Upper lobe of left lung (tissue), 6 donors: Measurements from ENCODE around the gene COL8A2. TPM values are rescaled to one million over a fixed set of nuclear protein-coding genes. Genes with fewer than 3 reads are reported as not detected.
A peak's percentile ranks its signal among the peaks of the same experiment; 100 is the strongest.

Experiments used
- ATAC-seq, 2 donors: fragments of 200-7000 bp; cut with Tn5 transposase; one replicate each; pipeline ENCODE4 v1.9.1; 2022; ENCODE audit warnings: mild to moderate bottlenecking in 2 of 2, moderate library complexity in 2 of 2; ENCODE audit not compliant: low FRiP score in 2 of 2
- DNase-seq, 2 donors: peaks; one replicate each; pipeline ENCODE4 v3.0.0-alpha.2; 2019 to 2020
- H3K27ac ChIP-seq, 4 donors: fragments of 200-600 bp; sonication (generic); one replicate each; pipeline ENCODE4 v1.5.1; 2016 to 2019
- H3K27me3 ChIP-seq, 4 donors: fragments of 200-600 bp; sonication (generic); one replicate each; pipeline ENCODE4 v1.5.1; 2017 to 2019
- H3K36me3 ChIP-seq, 4 donors: fragments of 200-600 bp; sonication (generic); one replicate each; pipeline ENCODE4 v1.5.1; 2016 to 2019
- H3K4me1 ChIP-seq, 4 donors: fragments of 200-600 bp; sonication (generic); one replicate each; pipeline ENCODE4 v1.5.1; 2018 to 2019
- H3K4me3 ChIP-seq, 4 donors: fragments of 200-600 bp; sonication (generic); one replicate each; pipeline ENCODE4 v1.5.1; 2017 to 2019; ENCODE audit warnings: mild to moderate bottlenecking in 2 of 4, moderate library complexity in 1 of 4
- H3K9me3 ChIP-seq, 4 donors: fragments of 200-600 bp; sonication (generic); one replicate each; pipeline ENCODE4 v1.5.1; 2018 to 2019
- EP300 ChIP-seq, 4 donors: sonication (generic); formaldehyde crosslinking; IDR thresholded peaks; one replicate each; pipeline ENCODE4 v1.5.1; 2017; ENCODE audit warnings: antibody characterized with exemption in 4 of 4, control low read depth in 2 of 4
- POLR2A ChIP-seq, 4 donors: fragments of 450-650 bp; IDR thresholded peaks; one replicate each; pipeline ENCODE4 v1.5.1; 2016 to 2017; ENCODE audit warnings: antibody characterized with exemption in 4 of 4, mild to moderate bottlenecking in 2 of 4
- POLR2AphosphoS5 ChIP-seq, 2 donors: sonication (generic); formaldehyde crosslinking; IDR thresholded peaks; one replicate each; pipeline ENCODE4 v1.5.1; 2017; ENCODE audit warnings: antibody characterized with exemption in 2 of 2
- WGBS, 2 donors: methylation state at CpG; one replicate each; pipeline ENCODE4 v1.1.5; 2017 to 2018; 5-methylcytosine and 5-hydroxymethylcytosine counted together
- total RNA-seq, 6 donors: library from RNA; depleted of rRNA in 4 of 6; stranded (reverse); fragments of >200 nt in 4 of 6; gene quantifications; one replicate each; pipeline versions ENCODE4 v1.1.0 to v1.2.1, GENCODE V29; 2016 to 2021
- TF ChIP-seq, protein P1 (sequence below), 6 experiments: fragments of 450-650 bp in 4 of 6; fragments of 200-600 bp in 2 of 6; sonication (generic) in 2 of 6; IDR thresholded peaks; one replicate each; pipeline ENCODE4 v1.5.1; 2016 to 2019; ENCODE audit warnings: antibody characterized with exemption in 6 of 6
- donor health status: DM: no; HTN: no; CAD: no; lungs with moderate emphysema.
- donor health status: DM: no; HTN: yes; CAD: no; lungs with severe emphysema.

Gene COL8A2
- total RNA-seq, 6 donors from 2014 or later, result 2.5 to 20.8 (median 11.4) TPM

DNA sequence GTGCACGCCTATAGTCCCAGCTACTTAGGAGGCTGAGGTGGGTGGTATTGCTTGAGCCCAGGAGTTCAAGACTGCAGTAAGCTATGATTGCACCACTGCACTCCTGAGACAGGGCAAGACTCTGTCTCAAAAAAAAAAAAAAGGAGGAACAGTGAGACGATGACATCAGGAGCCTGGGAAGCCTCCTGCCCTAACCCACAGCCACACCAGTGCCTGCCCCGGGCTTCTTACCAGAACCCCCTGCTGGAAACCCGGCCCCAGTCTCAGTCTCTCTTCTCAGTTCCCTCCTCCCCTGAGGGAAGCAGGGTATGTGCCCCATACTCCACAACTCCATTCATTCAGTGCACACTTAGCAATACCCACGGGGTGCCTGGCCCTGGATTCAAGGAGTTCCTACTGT is 9.1 kb downstream of the COL8A2 start:
- TF ChIP-seq POLR2A (IDR thresholded peaks at IDR 0.05) (no peak), POLR2AphosphoS5 (IDR thresholded peaks at IDR 0.05) (no peak), EP300 (IDR thresholded peaks at IDR 0.05) (no peak)
- TF ChIP-seq, protein P1, sequence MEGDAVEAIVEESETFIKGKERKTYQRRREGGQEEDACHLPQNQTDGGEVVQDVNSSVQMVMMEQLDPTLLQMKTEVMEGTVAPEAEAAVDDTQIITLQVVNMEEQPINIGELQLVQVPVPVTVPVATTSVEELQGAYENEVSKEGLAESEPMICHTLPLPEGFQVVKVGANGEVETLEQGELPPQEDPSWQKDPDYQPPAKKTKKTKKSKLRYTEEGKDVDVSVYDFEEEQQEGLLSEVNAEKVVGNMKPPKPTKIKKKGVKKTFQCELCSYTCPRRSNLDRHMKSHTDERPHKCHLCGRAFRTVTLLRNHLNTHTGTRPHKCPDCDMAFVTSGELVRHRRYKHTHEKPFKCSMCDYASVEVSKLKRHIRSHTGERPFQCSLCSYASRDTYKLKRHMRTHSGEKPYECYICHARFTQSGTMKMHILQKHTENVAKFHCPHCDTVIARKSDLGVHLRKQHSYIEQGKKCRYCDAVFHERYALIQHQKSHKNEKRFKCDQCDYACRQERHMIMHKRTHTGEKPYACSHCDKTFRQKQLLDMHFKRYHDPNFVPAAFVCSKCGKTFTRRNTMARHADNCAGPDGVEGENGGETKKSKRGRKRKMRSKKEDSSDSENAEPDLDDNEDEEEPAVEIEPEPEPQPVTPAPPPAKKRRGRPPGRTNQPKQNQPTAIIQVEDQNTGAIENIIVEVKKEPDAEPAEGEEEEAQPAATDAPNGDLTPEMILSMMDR (IDR thresholded peaks at IDR 0.05), result no peak
- Histone ChIP-seq H3K27ac (no peak overlapping the region), H3K4me1 (peaks cover 5 to 20% (median 12%) of the 10 kb centered on the region in 4 donors)

DNA sequence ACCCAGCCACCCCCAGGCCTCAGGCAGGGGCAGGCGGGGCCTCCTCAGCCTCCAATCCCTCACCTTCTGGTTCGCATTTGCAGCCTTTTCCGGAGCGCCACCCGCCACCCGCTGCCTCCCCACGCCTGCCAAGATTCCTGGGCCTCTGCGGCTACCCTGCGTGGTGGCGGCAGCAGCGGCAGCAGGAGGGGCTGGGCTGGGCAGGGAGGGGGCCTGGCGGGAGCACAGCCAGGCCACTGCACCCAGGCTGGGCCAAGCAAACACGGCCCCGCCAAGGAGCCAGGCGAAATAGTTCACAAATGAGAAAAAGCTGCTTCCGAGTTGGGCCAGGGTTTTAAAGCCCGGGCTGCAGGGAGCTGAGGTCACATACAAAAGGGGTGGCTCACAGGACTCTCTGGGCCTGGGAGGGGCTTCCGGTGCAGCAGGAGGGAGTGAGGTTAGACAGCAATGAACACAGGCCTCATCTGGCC is 9.8 kb downstream of the COL8A2 start:
- DNase-seq (peak in 1 of 2 donors; percentile 87), ATAC-seq (peak in 1 of 2 donors; percentile 78)
- Histone ChIP-seq H3K4me3 (no peak overlapping the region), H3K36me3 (no peaks in the 10 kb centered on the region), H3K9me3 (no peaks in the 10 kb centered on the region), H3K4me1 (peaks cover 5 to 20% (median 12%) of the 10 kb centered on the region in 4 donors), H3K27ac (peak overlapping the region in 3 of 4 donors; percentile 30 to 49 (median 31)), H3K27me3 (no peaks in the 10 kb centered on the region)
- TF ChIP-seq EP300 (IDR thresholded peaks at IDR 0.05) (no peak), POLR2AphosphoS5 (IDR thresholded peaks at IDR 0.05) (no peak), POLR2A (IDR thresholded peaks at IDR 0.05) (no peak)
- TF ChIP-seq, protein P1 (IDR thresholded peaks at IDR 0.05), result no peak
- WGBS, 2 donors, result 63 to 65% methylated on average over 6 to 18 of the region's 18 CpGs

More for the DNA sequence above, 9.1 kb downstream of the COL8A2 start:
- Histone ChIP-seq H3K9me3 (no peaks in the 10 kb centered on the region), H3K4me3 (no peak overlapping the region), H3K36me3 (no peaks in the 10 kb centered on the region), H3K27me3 (no peaks in the 10 kb centered on the region)
- 61 to 62% methylated on average over 5 of the region's 5 CpGs for WGBS, 2 donors
- ATAC-seq, result peak in 1 of 2 donors; percentile 76
- no peak for DNase-seq

DNA sequence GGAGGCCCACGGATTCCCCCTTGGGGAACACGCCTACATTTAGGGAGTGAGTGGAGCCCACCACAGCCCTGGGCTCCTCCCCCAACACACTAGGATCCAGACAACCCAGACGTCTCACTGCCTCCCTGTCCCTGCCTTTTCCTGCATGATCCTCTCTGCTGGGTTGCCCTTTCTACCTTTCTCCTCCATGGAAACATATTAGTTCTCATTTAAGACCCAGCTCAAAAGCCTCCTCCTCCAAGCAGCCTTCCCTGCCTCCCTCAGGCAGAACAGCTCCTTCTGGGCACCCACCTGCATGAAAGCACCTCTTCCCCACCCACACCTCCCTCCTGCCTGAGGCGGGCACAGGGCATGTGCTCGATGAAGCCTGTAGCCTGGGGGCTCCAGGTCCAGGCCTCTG is 10.7 kb downstream of the COL8A2 start:
- ATAC-seq (no peak), DNase-seq (no peak)
- 64 to 78% methylated on average over 5 of the region's 5 CpGs for WGBS, 2 donors
- Histone ChIP-seq H3K27ac (no peak overlapping the region), H3K27me3 (no peaks in the 10 kb centered on the region), H3K9me3 (no peaks in the 10 kb centered on the region), H3K4me1 (peaks cover 3 to 16% (median 9%) of the 10 kb centered on the region in 4 donors), H3K4me3 (no peak overlapping the region), H3K36me3 (no peaks in the 10 kb centered on the region)
- TF ChIP-seq, protein P1 (IDR thresholded peaks at IDR 0.05), result no peak
- TF ChIP-seq POLR2A (IDR thresholded peaks at IDR 0.05) (no peak), POLR2AphosphoS5 (IDR thresholded peaks at IDR 0.05) (no peak), EP300 (IDR thresholded peaks at IDR 0.05) (no peak)

DNA sequence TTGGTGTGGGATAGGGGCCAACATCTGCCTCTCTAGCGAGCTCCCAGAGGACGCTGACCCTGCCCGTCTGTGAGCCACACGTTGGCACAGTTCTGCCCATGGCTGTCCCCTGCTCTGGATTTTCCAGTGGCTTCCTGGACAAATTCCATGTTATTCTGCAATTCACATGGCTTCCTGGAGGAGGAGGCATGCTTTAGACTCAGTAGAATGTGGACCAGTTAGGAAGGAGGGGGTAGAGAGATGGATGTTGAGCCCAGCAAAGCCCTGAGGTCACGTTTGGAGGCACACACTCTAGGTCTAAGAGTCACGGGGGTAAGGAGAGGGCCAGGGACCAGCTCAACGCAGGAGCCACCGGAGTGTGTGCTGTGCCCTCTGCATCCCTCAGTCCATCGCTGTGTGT is 12.2 kb downstream of the COL8A2 start:
- no peaks in the 10 kb centered on the region for H3K27me3 ChIP-seq
- no peak for ATAC-seq
- TF ChIP-seq POLR2A (IDR thresholded peaks at IDR 0.05) (no peak), POLR2AphosphoS5 (IDR thresholded peaks at IDR 0.05) (no peak), EP300 (IDR thresholded peaks at IDR 0.05) (no peak)
- TF ChIP-seq, protein P1 (IDR thresholded peaks at IDR 0.05), result no peak
- peaks cover 3 to 14% (median 6%) of the 10 kb centered on the region in 4 donors for H3K4me1 ChIP-seq
- DNase-seq, result no peak
- H3K36me3 ChIP-seq, result no peaks in the 10 kb centered on the region
- WGBS, 2 donors, result 87 to 89% methylated on average over 8 to 9 of the region's 9 CpGs
- H3K4me3 ChIP-seq, result no peak overlapping the region
- H3K9me3 ChIP-seq, result no peaks in the 10 kb centered on the region
- H3K27ac ChIP-seq, result no peak overlapping the region

DNA sequence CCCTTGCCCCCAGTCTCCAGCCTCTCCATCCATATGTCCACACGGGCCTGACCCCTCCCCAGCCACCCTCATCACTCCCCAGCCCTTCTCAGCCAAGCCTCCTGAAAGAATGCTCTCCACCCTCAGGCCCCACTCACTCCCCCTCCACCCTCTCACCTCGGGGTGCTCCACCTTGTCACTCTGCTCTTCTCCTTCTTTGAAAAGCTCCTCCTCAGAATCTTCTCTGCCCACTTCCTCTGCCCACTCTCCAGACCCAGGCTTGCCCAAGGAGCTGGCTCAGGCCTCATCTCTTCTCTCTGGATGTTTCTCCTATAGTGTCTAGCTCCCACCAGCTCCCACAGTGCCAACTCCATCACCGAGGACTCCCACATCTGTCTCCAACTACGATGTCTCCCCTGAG is 13.9 kb downstream of the COL8A2 start:
- no peak overlapping the region for H3K27ac ChIP-seq
- no peak for TF ChIP-seq POLR2AphosphoS5 (IDR thresholded peaks at IDR 0.05)
- no peak for TF ChIP-seq POLR2A (IDR thresholded peaks at IDR 0.05)
- TF ChIP-seq EP300 (IDR thresholded peaks at IDR 0.05), result no peak
- TF ChIP-seq, protein P1 (IDR thresholded peaks at IDR 0.05), result no peak

More for the DNA sequence above, 13.9 kb downstream of the COL8A2 start:
- ATAC-seq, result no peak
- H3K27me3 ChIP-seq, result no peaks in the 10 kb centered on the region
- peaks cover 2 to 13% (median 5%) of the 10 kb centered on the region in 4 donors for H3K4me1 ChIP-seq
- DNase-seq, result no peak
- no peak overlapping the region for H3K4me3 ChIP-seq
- no peaks in the 10 kb centered on the region for H3K36me3 ChIP-seq
- 65 to 67% methylated on average over 4 of the region's 4 CpGs for WGBS, 2 donors
- no peaks in the 10 kb centered on the region for H3K9me3 ChIP-seq
